ENCODE measurements around the gene HAGHL. TPM values are rescaled to one million over a fixed set of nuclear protein-coding genes. Genes with fewer than 3 reads are reported as not detected.

The HAGHL gene
- total and polyA plus RNA-seq, 9 donors = 2.6 to 25.7 (median 3.4) TPM; not detected in 1

GRCh38 chr16:714079-714478, 12.8 kb upstream of the HAGHL start:
- WGBS, 3 donors = 62 to 69% (median 62%) methylated on average over 11 of the region's 11 CpGs
- no peak for DNase-seq
- Histone ChIP-seq H3K4me3 (no peak overlapping the region), H3K4me1 (ENCODE audit: insufficient read depth) (peaks cover 18% of the 10 kb centered on the region), H3K36me3 (no peaks in the 10 kb centered on the region), H3K27me3 (no peaks in the 10 kb centered on the region), H3K9me3 (no peaks in the 10 kb centered on the region), H3K27ac (no peak overlapping the region)
- TF ChIP-seq EP300 (IDR thresholded peaks at IDR 0.05) (no peak), CTCF (IDR thresholded peaks at IDR 0.05) (no peak), POLR2A (IDR thresholded peaks at IDR 0.05) (no peak)
- intact Hi-C loops (cut with DNase I) = loop anchor here in 1 of 4 donors (5.0 kb wide), 1 partner anchor 383 kb away; the partner anchor contains the start of gene C1QTNF8

GRCh38 chr16:714558-715476, 12.1 kb upstream of the HAGHL start, which contains the start of gene METRN:
TSS of gene METRN (plus strand) at chr16:715118. CDS start at chr16:715290, 172 bp downstream.
- DNase-seq = peak; percentile 84 to 94 (median 92)
- intact Hi-C loops (cut with DNase I) = loop anchor here in 1 of 4 donors (5.0 kb wide), 1 partner anchor 382 kb away; the partner anchor contains the start of gene C1QTNF8

GRCh38 chr16:715477-716199, 11.3 kb upstream of the HAGHL start:
- H3K4me3 ChIP-seq = peak overlapping the region; percentile 46
- no peaks in the 10 kb centered on the region for H3K9me3 ChIP-seq
- no peak overlapping the region for H3K27ac ChIP-seq
- intact Hi-C loops (cut with DNase I) = no loop called here
- no peaks in the 10 kb centered on the region for H3K36me3 ChIP-seq
- no peak for DNase-seq
- TF ChIP-seq CTCF (IDR thresholded peaks at IDR 0.05) = no peak
- TF ChIP-seq POLR2A (IDR thresholded peaks at IDR 0.05) = no peak
- no peak for TF ChIP-seq EP300 (IDR thresholded peaks at IDR 0.05)
- H3K27me3 ChIP-seq = no peaks in the 10 kb centered on the region
- H3K4me1 ChIP-seq (ENCODE audit: insufficient read depth) = peaks cover 24% of the 10 kb centered on the region
- WGBS, 3 donors = 1 to 3% (median 2%) methylated on average over 45 to 74 of the region's 74 CpGs

More at GRCh38 chr16:714558-715476, 12.1 kb upstream of the HAGHL start, which contains the start of gene METRN:
- H3K4me1 ChIP-seq (ENCODE audit: insufficient read depth) = peaks cover 19% of the 10 kb centered on the region
- 2 to 4% (median 4%) methylated on average over 61 to 108 of the region's 108 CpGs for WGBS, 3 donors
- H3K27me3 ChIP-seq = no peaks in the 10 kb centered on the region
- TF ChIP-seq EP300 (IDR thresholded peaks at IDR 0.05) (no peak), POLR2A (IDR thresholded peaks at IDR 0.05) (no peak)
- H3K36me3 ChIP-seq = no peaks in the 10 kb centered on the region
- H3K27ac ChIP-seq = no peak within 1 kb of the TSS
- H3K9me3 ChIP-seq = no peaks in the 10 kb centered on the region
- H3K4me3 ChIP-seq = peak within 1 kb of the TSS; percentile 46

GRCh38 chr16:716200-716568, 10.7 kb upstream of the HAGHL start:
- no peak for TF ChIP-seq CTCF (IDR thresholded peaks at IDR 0.05)
- no peak for TF ChIP-seq EP300 (IDR thresholded peaks at IDR 0.05)
- TF ChIP-seq POLR2A (IDR thresholded peaks at IDR 0.05) = no peak
- intact Hi-C loops (cut with DNase I) = no loop called here
- DNase-seq = no peak
- Histone ChIP-seq H3K27ac (no peak overlapping the region), H3K36me3 (no peaks in the 10 kb centered on the region), H3K4me3 (peak overlapping the region; percentile 46), H3K9me3 (no peaks in the 10 kb centered on the region), H3K27me3 (no peaks in the 10 kb centered on the region), H3K4me1 (ENCODE audit: insufficient read depth) (peaks cover 24% of the 10 kb centered on the region)
- 13 to 17% (median 16%) methylated on average over 12 of the region's 12 CpGs for WGBS, 3 donors
